GM12872 (cell line): ENCODE measurements around the gene CEP350.

Experiments
- CTCF ChIP-seq: IDR thresholded peaks from 3 replicates; pipeline ENCODE4 v1.5.1; 2011; ENCODE audit warnings: low read depth, mild to moderate bottlenecking, low read length, moderate library complexity; ENCODE audit not compliant: insufficient read depth

The CEP350 gene

GRCh38 chr1:180114396-180114945 is 159.9 kb downstream of the CEP350 start:
- no peak for TF ChIP-seq CTCF

GRCh38 chr1:180116964-180117763 is 162.6 kb downstream of the CEP350 start:
- TF ChIP-seq CTCF: no peak

DNA sequence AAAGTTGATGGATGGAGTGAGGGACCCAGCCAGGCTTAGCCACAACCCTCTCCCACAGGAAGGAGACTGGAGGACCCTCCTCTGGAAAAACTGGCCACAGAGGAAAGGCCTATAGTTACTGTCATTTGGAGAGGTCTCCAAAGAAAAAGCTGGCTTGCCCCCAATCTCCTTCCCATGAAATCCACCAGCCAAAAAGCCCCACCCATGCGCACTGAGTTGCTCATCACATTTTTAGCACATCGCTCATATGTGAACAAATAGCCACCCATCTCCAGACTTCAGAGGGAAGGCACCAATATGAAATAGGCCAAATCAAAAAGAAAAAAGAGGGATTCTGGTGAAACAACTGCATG is 163.1 kb downstream of the CEP350 start:
- no peak for TF ChIP-seq CTCF

- no peak for TF ChIP-seq CTCF
Measured at GRCh38 chr1:180119837-180120236, 165.2 kb downstream of the CEP350 start.

GRCh38 chr1:180123463-180123936 is 168.9 kb downstream of the CEP350 start:
- TF ChIP-seq CTCF: no peak

DNA sequence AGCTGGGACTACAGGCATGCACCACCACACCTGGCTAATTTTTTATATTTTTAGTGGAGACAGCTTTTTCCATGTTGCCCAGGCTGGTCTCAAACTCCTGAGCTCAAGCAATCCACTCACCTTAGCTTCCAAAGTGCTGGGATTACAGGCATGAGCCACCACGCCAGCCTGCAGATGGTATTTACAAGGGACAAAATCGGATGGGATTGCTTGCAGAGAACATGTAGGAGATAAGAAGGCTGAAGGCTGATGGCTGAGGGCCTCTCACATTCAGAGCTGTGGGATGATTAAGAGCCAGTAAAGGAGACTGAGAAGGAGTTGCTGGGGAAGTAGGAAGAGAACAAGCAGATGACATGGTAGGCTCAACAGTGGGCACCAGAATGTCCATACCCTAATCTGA is 176.0 kb downstream of the CEP350 start:
- no peak for TF ChIP-seq CTCF

DNA sequence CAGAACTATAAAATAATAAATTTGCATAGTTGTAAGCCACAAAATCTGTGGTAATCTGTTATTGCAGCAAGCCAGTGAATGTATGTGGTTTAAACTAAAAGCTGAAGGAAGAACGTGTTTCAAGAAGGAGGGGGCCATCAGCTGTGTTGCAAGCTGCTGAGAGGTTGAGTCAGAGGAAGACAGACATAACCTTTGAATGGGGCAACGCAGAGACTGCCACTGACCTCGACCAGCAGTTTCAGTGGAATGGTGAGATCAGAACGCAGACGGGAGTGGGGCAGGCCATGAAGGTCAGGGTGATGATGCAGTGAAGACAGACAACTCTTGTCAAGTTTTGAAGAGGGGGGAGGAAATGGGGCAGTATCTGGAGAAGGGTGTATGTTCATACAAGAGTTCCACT is 176.9 kb downstream of the CEP350 start:
- no peak for TF ChIP-seq CTCF
